OCI-M2 (cell line): ENCODE measurements around the gene RACK1.

Source experiments
- DNase-seq: peaks from one replicate; lab custom pipeline; 2025; ENCODE audit not compliant: unreplicated experiment; lab: John Stamatoyannopoulos, UW

RACK1 gene

GRCh38 chr5:181198905-181199519 is 44.7 kb downstream of the RACK1 start:
- no peak for DNase-seq

DNA sequence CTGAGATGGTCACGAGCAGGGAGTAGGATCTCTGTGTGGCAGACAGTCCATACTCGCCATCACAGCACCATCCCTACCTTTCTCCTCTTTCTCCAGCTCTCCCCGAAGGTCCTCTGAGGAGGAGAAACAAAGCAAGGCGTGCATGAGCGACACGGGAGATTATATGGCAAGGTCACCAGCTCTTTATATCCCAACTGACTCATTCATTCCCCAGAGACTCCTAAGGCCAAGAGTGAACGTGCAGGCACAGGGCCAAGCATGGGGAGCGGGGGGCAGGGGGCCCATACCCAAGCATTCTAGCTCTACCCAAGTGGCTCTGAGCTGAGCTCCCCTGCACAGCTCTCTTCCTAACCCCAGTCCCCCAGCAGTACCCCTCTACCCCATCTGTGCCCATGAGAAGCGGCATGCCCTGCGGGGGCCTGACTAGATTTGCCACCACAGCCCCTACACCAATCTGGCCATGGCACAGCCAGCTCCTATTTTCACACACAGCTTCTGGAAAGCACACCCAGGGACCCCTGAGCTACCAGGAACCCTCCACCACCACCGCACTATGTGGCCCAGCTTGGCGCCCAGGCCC is 45.5 kb downstream of the RACK1 start:
- DNase-seq = no peak

GRCh38 chr5:181197326-181197951 is 46.3 kb downstream of the RACK1 start:
- DNase-seq = no peak

DNA sequence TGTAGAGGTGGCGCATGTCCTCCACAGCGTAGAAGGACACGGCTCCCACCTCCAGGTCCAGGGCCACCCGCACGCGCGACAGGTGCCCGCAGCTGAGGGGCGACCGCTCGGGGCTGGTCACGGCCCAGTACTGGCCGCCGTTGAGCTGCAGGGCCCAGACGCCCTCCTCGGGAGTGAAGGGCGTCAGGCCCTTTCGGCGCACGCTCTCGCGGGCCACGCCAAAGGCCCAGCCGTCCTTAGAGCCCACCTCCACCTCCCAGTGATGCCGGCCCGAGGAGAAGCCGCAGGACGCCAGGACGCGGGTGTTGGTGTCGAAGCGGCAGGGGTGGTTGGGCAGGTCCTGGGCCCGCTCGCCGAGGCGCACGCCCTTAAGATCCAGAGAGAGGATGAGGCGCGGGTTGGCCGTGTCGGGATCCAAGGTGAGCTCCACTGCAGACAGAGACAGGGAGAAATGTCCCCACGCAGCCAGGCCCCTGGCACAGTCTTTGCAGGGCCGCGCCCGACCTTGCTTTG is 48.4 kb downstream of the RACK1 start:
- DNase-seq = no peak

- DNase-seq = no peak
Measured at GRCh38 chr5:181194489-181195248, 49.0 kb downstream of the RACK1 start.

GRCh38 chr5:181193656-181194055 is 50.0 kb downstream of the RACK1 start:
- DNase-seq = no peak

DNA sequence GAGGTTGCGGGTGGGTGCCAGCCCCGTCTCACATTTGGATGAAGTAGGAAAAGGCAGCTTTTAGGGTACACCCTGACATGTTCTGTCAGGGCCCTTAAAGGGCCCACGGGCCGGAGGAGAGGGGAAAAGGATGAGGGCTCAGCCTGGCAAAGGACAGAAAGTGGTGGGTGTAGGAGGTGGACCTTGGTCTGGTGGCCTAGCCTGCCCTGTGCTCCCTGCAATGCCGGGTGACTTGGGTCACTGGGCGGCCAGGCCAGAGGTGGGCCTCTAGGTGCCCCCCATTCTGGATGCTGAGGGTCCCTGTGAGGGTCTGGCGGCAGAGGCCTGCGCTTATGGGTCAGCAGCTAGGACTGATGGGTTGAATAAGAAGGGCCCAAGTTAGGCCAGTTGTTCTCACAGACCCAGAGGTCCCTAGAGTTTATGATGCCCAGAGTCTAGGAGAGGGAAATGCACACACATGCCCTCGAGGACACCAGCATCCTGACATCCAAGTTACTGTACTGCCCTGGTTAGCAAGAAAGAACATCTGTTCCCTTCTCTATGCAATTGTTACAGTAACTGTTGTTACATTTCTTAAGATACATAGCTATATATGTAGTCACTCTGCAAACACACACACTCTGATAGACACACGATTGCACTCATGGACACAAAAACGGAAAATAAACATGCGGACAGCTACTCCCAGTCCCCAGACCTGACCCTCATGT is 51.2 kb downstream of the RACK1 start:
- DNase-seq = no peak

DNA sequence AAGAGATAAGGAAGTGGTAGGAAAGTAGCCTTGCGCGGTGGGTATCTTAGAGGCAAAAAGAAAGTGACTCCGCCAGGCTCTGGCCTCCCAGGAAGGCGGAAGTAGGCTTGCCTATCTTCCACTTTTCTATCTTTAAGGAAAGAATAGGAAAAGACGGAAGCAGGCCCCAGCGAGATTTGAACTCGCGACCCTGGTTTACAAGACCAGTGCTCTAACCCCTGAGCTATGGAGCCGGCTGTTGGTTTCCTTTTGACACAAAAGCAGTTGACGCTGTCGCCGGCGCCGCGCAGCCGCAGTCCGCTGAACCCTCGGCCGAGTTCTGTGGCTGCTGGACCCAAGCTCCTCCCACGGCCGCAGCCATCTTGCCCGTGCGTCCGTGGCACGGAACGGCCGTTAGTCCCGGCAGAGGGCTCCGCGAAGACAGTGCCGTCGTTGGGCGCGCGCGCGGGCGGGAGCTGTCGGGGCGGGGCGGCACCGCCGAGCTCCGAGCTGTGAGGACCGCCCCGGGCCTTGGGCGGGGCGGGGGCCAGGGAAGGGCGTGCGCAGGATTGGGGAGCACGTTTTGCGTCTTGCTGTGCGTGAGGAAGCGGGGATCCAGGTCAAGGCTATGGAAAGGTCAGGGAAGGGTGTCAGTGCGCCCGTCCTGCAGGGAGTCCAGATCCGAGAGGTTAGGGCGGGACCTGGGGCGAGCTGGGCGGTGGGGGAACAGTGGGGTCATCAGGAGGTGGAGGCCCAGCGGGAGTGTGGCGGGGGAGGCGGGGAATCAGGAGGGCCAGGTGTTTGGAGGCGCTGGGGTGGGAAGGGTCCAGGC is 52.0 kb downstream of the RACK1 start:
- DNase-seq = no peak

- DNase-seq = no peak
Measured at GRCh38 chr5:181190711-181191525, 52.8 kb downstream of the RACK1 start.

DNA sequence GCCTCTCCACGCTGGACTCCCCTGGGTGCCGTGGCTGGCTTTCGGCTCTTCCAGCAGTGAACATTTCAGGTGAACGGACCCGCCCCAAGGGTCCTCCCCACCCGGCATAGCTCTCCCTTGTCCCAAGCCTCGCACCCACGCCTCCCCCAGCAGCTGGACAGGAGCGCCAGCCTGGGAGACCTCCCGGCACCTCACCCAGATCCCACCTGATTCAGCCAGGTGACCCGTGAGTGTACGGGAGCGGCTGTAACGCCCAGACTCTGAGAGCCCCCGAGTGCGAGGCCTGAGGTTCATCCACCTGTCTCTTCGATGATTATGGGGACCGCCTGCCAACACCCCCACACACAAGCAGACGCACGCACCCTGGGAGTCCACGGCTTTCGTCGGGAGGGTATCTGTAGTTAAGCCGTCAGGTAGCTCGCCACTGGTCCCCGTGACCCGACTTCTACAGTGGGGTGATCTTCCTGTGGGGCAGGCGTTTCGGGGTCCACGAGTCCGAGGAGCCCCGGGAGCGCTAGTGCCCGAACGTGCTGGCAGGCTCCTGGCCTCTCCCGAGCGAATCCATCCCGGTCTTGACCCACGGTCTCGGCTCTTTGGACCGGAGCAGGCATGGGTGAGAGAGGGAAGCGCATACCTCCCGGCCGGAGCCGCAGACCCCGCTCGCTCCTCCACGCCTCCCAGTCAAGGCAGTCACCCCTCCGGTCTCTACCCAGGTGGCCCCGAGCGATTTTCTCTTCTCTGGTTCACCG is 53.6 kb downstream of the RACK1 start:
- no peak for DNase-seq

DNA sequence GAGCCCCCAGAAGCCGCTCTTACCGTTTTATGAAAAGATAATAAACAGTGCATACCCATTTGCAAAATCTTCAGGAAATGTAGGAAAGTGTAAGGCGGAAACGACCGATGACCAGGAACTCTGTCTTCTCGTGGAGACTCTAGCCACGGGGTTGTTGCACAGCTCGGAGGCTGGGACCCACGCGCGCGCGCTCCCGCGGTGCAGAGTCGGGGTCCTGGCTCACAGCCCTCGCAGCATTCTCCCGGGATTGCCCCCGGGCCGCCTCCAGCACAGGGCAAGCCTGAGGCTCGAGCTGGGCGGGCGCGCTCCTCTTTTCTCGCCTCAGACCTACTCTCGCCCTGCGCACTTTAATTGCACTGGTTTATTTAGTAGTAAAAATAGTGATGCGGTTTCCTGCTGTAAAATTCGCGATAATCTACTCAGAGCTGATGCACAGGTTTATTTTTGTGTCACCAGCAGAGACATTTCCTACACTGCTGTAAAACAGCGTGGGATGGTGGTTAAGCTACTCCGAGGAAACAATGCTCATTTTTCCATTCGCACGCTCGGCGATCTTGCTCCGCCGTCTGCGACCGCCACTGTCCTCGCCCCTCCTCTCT is 54.2 kb downstream of the RACK1 start:
- DNase-seq = no peak

- no peak for DNase-seq
Measured at GRCh38 chr5:181188700-181189362, 54.9 kb downstream of the RACK1 start.

- DNase-seq = no peak
Measured at GRCh38 chr5:181187500-181188213, 56.0 kb downstream of the RACK1 start.

DNA sequence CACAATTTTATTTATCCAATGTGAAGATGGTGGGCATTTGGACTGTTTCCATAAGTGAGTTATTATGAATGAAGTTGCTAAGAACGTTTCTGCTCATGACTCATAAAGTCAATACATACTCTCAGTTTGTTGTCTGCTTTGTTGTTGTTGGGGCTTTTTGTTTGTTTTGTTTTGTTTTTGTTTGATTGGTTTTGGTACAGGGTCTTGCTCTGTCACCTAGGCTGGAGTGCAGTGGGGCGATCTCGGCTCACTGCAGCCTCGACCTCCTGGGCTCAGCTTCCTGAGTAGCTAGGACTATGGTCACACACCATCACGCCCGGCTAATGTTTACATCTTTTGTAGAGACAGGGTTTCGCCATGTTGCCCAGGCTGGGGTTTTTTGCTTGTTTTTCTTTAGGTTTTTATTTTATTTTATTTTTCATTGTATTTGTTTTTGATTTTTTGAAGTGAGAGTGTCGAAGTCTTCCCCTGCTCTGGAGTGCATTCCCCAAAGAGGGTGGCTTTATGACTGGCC is 56.7 kb downstream of the RACK1 start:
- no peak for DNase-seq
